GM12878 (cell line): ENCODE data around the gene PSMD12. TPM values are rescaled to one million over a fixed set of nuclear protein-coding genes. Genes with fewer than 3 reads are reported as not detected.

Experiments
- ATF2 ChIP-seq: IDR thresholded peaks from 2 replicates; pipeline ENCODE4 v1.6.1; 2012; ENCODE audit warnings: low read length, inconsistent platforms
- CREM ChIP-seq: IDR thresholded peaks from 2 replicates; pipeline ENCODE4 v1.6.1; 2014; ENCODE audit warnings: antibody characterized with exemption, low read depth
- CTCF ChIP-seq, 3 experiments: IDR thresholded peaks in 2 of 3; conservative IDR thresholded peaks in 1 of 3; 2 replicates each; pipeline ENCODE4 v1.5.1; 2011; ENCODE audit warnings: low read depth in 3 of 3, low read length in 3 of 3, mild to moderate bottlenecking in 3 of 3, control low read depth in 2 of 3, moderate library complexity in 2 of 3, inconsistent platforms in 1 of 3, mixed read lengths in 1 of 3; ENCODE audit not compliant: control insufficient read depth in 2 of 3, insufficient read depth in 1 of 3; ENCODE audit errors: extremely low read depth in 1 of 3
- E2F4 ChIP-seq: IDR thresholded peaks from 2 replicates; pipeline ENCODE4 v1.6.1; 2012; ENCODE audit warnings: low read depth, low read length, improper control_type of control experiment
- EZH2 ChIP-seq: IDR thresholded peaks from 2 replicates; pipeline ENCODE4 v1.6.1; 2012; ENCODE audit warnings: low read depth, mild to moderate bottlenecking, control low read depth, inconsistent platforms, low read length, borderline replicate concordance; ENCODE audit not compliant: control insufficient read depth
- SMARCA5 ChIP-seq: fragments of 450-650 bp; IDR thresholded peaks from 2 replicates; pipeline ENCODE4 v1.6.1; 2017; ENCODE audit warnings: mild to moderate bottlenecking
- ZBTB40 ChIP-seq: fragments of 450-650 bp; IDR thresholded peaks from 2 replicates; pipeline ENCODE4 v1.6.1; 2016; ENCODE audit warnings: mild to moderate bottlenecking, moderate library complexity, borderline replicate concordance
- ZNF217 ChIP-seq: fragments of 450-650 bp; IDR thresholded peaks from 2 replicates; pipeline ENCODE4 v1.6.1; 2017; ENCODE audit warnings: antibody characterized with exemption, mild to moderate bottlenecking
- ZNF24 ChIP-seq: fragments of 450-650 bp; IDR thresholded peaks from 2 replicates; pipeline ENCODE4 v1.6.1; 2017; ENCODE audit warnings: antibody characterized with exemption, mild to moderate bottlenecking
- ZNF687 ChIP-seq: fragments of 450-650 bp; IDR thresholded peaks from 2 replicates; pipeline ENCODE4 v1.6.1; 2017; ENCODE audit warnings: mild to moderate bottlenecking, moderate library complexity
- ZSCAN29 ChIP-seq: fragments of 450-650 bp; IDR thresholded peaks from 2 replicates; pipeline ENCODE4 v1.6.1; 2017; ENCODE audit warnings: mild to moderate bottlenecking, moderate library complexity
- polyA plus RNA-seq, 11 experiments: library from polyadenylated mRNA; depleted of rRNA in 4 of 11; unstranded in 6 of 11; stranded (reverse) in 5 of 11; fragments of >200 nt; fragmentation: Nextera tagmentation in 4 of 11; fragmentation: Illumina TruSeq in 1 of 11; extraction: Ambion mirVana in 4 of 11; extraction: Trizol in 1 of 11; gene quantifications; 1 replicate in 1 of 11; 2 replicates in 10 of 11; pipeline versions ENCODE4 v1.2.1 to v1.2.3, GENCODE V29; 2011 to 2016; ENCODE audit warnings: inconsistent platforms in 2 of 11, missing spikeins in 2 of 11, low read depth in 1 of 11
- total RNA-seq, 4 experiments: library from RNA; depleted of rRNA in 3 of 4; stranded (reverse); fragments of >200 nt in 3 of 4; fragmentation: Illumina TruSeq in 1 of 4; extraction: Trizol in 1 of 4; gene quantifications; 2 replicates each; pipeline versions ENCODE4 v1.2.1 to v1.2.3, GENCODE V29; 2013 to 2021

The PSMD12 gene
- total and polyA plus RNA-seq, 10 of the 15 experiments (the other 5 are each of a cell fraction or from before 2014, with no cell fraction given): 19.8 to 149 (median 47.5) TPM

GRCh38 chr17:67377488-67378453 lies 11.4 kb upstream of the PSMD12 start (continued):
- no peak for TF ChIP-seq ZBTB40
- 0 out of 2 replicates have a peak, but pooled peaks have one; percentile 31 for TF ChIP-seq ZNF24
- TF ChIP-seq SMARCA5: peak; percentile 29; the same call in 1 of the 2 replicates
- TF ChIP-seq ZSCAN29: peak; percentile 26; the same call in 1 of the 2 replicates
- no peak for TF ChIP-seq ATF2
- no peak for TF ChIP-seq E2F4
- TF ChIP-seq CTCF (IDR thresholded peaks at IDR 0.05 in 2 of 3, conservative IDR thresholded peaks at IDR 0.05 in 1 of 3; ENCODE audit: control insufficient read depth in 2 of 3, extremely low read depth in 1 of 3, insufficient read depth in 1 of 3, low read depth in 3 of 3, low read length in 3 of 3): peak; percentile 27 to 38 (median 35); a peak in 5 of 6 replicates
- no peak for TF ChIP-seq EZH2
- 0 out of 2 replicates have a peak, but pooled peaks have one; percentile 42 for TF ChIP-seq ZNF687
- TF ChIP-seq CREM: 0 out of 2 replicates have a peak, but pooled peaks have one; percentile 11
- peak; percentile 2; the same call in 1 of the 2 replicates for TF ChIP-seq ZNF217
